ENCODE measurements around the gene RUVBL1.
A peak's percentile ranks its signal among the peaks of the same experiment; 100 is the strongest.

The RUVBL1 gene

GRCh38 chr3:128080323-128081080, 43.1 kb downstream of the RUVBL1 start:
- Histone ChIP-seq H3K36me3 (ENCODE audit: control insufficient read depth, insufficient read depth, low read length, severe bottlenecking) (no peaks in the 10 kb centered on the region), H3K9ac (ENCODE audit: low read length) (no peak overlapping the region), H3K27me3 (replicated peaks; ENCODE audit: control insufficient read depth, insufficient read depth, low read length) (no peaks in the 10 kb centered on the region), H3K9me3 (ENCODE audit: control insufficient read depth, low read length) (no peaks in the 10 kb centered on the region), H3K4me1 (ENCODE audit: control insufficient read depth, insufficient read depth, low read length) (peaks cover 61% of the 10 kb centered on the region), H3K4me3 (ENCODE audit: low read length) (no peak overlapping the region)
- DNase-seq (ENCODE audit: low read depth): peak; percentile 72

GRCh38 chr3:128079823-128080222, 43.8 kb downstream of the RUVBL1 start:
- Histone ChIP-seq H3K9ac (ENCODE audit: low read length) (no peak overlapping the region), H3K27me3 (replicated peaks; ENCODE audit: control insufficient read depth, insufficient read depth, low read length) (no peaks in the 10 kb centered on the region), H3K4me1 (ENCODE audit: control insufficient read depth, insufficient read depth, low read length) (peaks cover 61% of the 10 kb centered on the region), H3K36me3 (ENCODE audit: control insufficient read depth, insufficient read depth, low read length, severe bottlenecking) (no peaks in the 10 kb centered on the region), H3K4me3 (ENCODE audit: low read length) (no peak overlapping the region), H3K9me3 (ENCODE audit: control insufficient read depth, low read length) (no peaks in the 10 kb centered on the region)
- no peak for DNase-seq (ENCODE audit: low read depth)

- Histone ChIP-seq H3K27me3 (replicated peaks; ENCODE audit: control insufficient read depth, insufficient read depth, low read length) (no peaks in the 10 kb centered on the region), H3K9ac (ENCODE audit: low read length) (no peak overlapping the region), H3K9me3 (ENCODE audit: control insufficient read depth, low read length) (no peaks in the 10 kb centered on the region), H3K4me1 (ENCODE audit: control insufficient read depth, insufficient read depth, low read length) (peaks cover 61% of the 10 kb centered on the region), H3K36me3 (ENCODE audit: control insufficient read depth, insufficient read depth, low read length, severe bottlenecking) (no peaks in the 10 kb centered on the region), H3K4me3 (ENCODE audit: low read length) (no peak overlapping the region)
- no peak for DNase-seq (ENCODE audit: low read depth)
Measured at GRCh38 chr3:128078875-128079274, 44.7 kb downstream of the RUVBL1 start.

- Histone ChIP-seq H3K4me3 (ENCODE audit: low read length) (no peak overlapping the region), H3K27me3 (replicated peaks; ENCODE audit: control insufficient read depth, insufficient read depth, low read length) (no peaks in the 10 kb centered on the region), H3K36me3 (ENCODE audit: control insufficient read depth, insufficient read depth, low read length, severe bottlenecking) (peaks cover 5% of the 10 kb centered on the region)
Measured at GRCh38 chr3:128078322-128078721, 45.3 kb downstream of the RUVBL1 start.

DNA sequence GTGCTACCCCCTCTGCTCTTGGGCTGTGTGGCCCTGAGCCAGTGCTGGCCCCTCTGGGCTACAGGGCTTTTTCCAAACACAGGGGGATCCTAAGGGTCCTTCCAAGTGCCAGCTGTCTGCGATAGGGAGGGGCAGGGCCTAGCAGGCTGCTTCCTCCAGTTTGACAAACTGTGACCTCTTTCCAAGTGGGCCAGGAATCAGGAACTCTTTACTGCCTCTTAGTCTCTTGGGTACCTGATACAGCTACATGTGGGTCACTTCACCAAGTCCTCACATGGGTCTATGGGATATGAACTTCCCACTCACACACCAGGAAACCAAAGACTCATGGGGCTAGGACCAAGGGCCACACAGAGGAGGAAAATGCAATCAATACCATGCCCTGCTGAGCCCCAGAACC, 45.9 kb downstream of the RUVBL1 start:
- peaks cover 12% of the 10 kb centered on the region for H3K36me3 ChIP-seq (ENCODE audit: control insufficient read depth, insufficient read depth, low read length, severe bottlenecking)
- peak overlapping the region; percentile 69 for H3K4me3 ChIP-seq (ENCODE audit: low read length)
- H3K27me3 ChIP-seq (replicated peaks; ENCODE audit: control insufficient read depth, insufficient read depth, low read length): no peaks in the 10 kb centered on the region
- no peak for DNase-seq (ENCODE audit: low read depth)
- peaks cover 63% of the 10 kb centered on the region for H3K4me1 ChIP-seq (ENCODE audit: control insufficient read depth, insufficient read depth, low read length)
- peak overlapping the region; percentile 74 for H3K9ac ChIP-seq (ENCODE audit: low read length)
- H3K9me3 ChIP-seq (ENCODE audit: control insufficient read depth, low read length): no peaks in the 10 kb centered on the region

More at GRCh38 chr3:128078322-128078721, 45.3 kb downstream of the RUVBL1 start:
- H3K9ac ChIP-seq (ENCODE audit: low read length): no peak overlapping the region
- peaks cover 63% of the 10 kb centered on the region for H3K4me1 ChIP-seq (ENCODE audit: control insufficient read depth, insufficient read depth, low read length)
- DNase-seq (ENCODE audit: low read depth): no peak
- H3K9me3 ChIP-seq (ENCODE audit: control insufficient read depth, low read length): no peaks in the 10 kb centered on the region

DNA sequence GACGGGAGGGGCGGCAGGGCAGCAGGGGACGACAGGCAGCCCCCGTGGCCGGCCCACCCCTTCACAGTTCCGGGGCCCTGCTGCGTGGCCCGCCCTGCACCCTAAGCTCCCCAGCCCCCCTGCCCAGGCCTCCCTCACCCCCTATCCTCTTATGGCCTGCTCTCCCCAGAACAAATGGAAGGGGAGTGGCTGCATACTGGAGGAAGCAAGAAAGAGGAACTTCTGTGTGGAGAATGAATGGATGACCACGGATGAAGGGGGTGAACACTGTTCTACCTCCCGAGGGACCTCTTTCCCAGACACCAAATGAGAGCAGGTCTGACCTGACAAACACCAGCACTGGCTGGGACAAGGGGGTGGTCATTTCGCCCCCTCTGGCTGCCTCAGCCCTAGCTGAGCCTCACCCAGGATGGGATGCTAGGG, 46.4 kb downstream of the RUVBL1 start:
- peak overlapping the region; percentile 74 for H3K9ac ChIP-seq (ENCODE audit: low read length)

GRCh38 chr3:128076483-128077201, 47.0 kb downstream of the RUVBL1 start:
- Histone ChIP-seq H3K9me3 (ENCODE audit: control insufficient read depth, low read length) (no peaks in the 10 kb centered on the region), H3K27me3 (replicated peaks; ENCODE audit: control insufficient read depth, insufficient read depth, low read length) (no peaks in the 10 kb centered on the region), H3K4me1 (ENCODE audit: control insufficient read depth, insufficient read depth, low read length) (peaks cover 58% of the 10 kb centered on the region), H3K4me3 (ENCODE audit: low read length) (peak overlapping the region; percentile 69), H3K36me3 (ENCODE audit: control insufficient read depth, insufficient read depth, low read length, severe bottlenecking) (peaks cover 22% of the 10 kb centered on the region), H3K9ac (ENCODE audit: low read length) (peak overlapping the region; percentile 74)
- no peak for DNase-seq (ENCODE audit: low read depth)

More for the DNA sequence above, 46.4 kb downstream of the RUVBL1 start:
- Histone ChIP-seq H3K27me3 (replicated peaks; ENCODE audit: control insufficient read depth, insufficient read depth, low read length) (no peaks in the 10 kb centered on the region), H3K4me3 (ENCODE audit: low read length) (peak overlapping the region; percentile 69), H3K36me3 (ENCODE audit: control insufficient read depth, insufficient read depth, low read length, severe bottlenecking) (peaks cover 16% of the 10 kb centered on the region), H3K4me1 (ENCODE audit: control insufficient read depth, insufficient read depth, low read length) (peaks cover 63% of the 10 kb centered on the region), H3K9me3 (ENCODE audit: control insufficient read depth, low read length) (no peaks in the 10 kb centered on the region)
- no peak for DNase-seq (ENCODE audit: low read depth)

- H3K27me3 ChIP-seq (replicated peaks; ENCODE audit: control insufficient read depth, insufficient read depth, low read length): no peaks in the 10 kb centered on the region
- H3K9me3 ChIP-seq (ENCODE audit: control insufficient read depth, low read length): no peaks in the 10 kb centered on the region
- peak overlapping the region; percentile 69 for H3K4me3 ChIP-seq (ENCODE audit: low read length)
- peak overlapping the region; percentile 74 for H3K9ac ChIP-seq (ENCODE audit: low read length)
- peaks cover 57% of the 10 kb centered on the region for H3K4me1 ChIP-seq (ENCODE audit: control insufficient read depth, insufficient read depth, low read length)
- peaks cover 30% of the 10 kb centered on the region for H3K36me3 ChIP-seq (ENCODE audit: control insufficient read depth, insufficient read depth, low read length, severe bottlenecking)
- DNase-seq (ENCODE audit: low read depth): peak; percentile 95
Measured at GRCh38 chr3:128075522-128076482, 47.8 kb downstream of the RUVBL1 start.

DNA sequence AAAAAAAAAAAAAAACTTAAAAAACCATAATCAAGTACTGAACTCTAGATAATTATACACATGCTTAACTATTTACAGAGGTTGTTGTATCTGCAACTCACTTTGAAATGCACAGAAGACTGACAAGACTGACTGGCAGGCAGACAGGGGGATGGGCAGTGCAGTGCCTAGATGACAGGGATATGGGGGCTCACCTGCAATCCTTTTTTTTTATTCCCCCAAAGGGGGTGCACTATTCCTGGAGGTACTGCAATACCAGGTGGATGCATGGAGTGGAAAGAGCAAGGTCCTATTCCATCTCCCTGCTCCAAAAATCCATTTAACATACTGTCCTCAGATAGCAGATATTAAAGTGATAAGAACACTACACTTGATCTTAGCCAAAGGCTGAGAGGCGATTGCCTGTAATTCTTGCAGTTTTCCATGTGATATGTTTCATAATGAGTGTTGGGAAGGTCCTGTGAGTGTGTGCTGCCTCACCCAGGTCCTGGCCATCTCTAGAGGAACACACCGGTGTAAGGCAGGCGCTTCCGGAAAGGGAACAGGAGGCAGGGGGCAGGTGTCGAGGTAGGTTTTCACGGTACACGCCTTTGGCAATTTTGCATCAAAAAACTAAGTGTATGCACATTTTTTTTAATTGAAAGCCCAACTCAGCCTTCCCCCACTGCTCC, 48.6 kb downstream of the RUVBL1 start:
- no peak for DNase-seq (ENCODE audit: low read depth)
- Histone ChIP-seq H3K4me1 (ENCODE audit: control insufficient read depth, insufficient read depth, low read length) (peaks cover 53% of the 10 kb centered on the region), H3K27me3 (replicated peaks; ENCODE audit: control insufficient read depth, insufficient read depth, low read length) (no peaks in the 10 kb centered on the region), H3K4me3 (ENCODE audit: low read length) (peak overlapping the region; percentile 40), H3K9me3 (ENCODE audit: control insufficient read depth, low read length) (no peaks in the 10 kb centered on the region), H3K9ac (ENCODE audit: low read length) (peak overlapping the region; percentile 30), H3K36me3 (ENCODE audit: control insufficient read depth, insufficient read depth, low read length, severe bottlenecking) (peaks cover 38% of the 10 kb centered on the region)

DNA sequence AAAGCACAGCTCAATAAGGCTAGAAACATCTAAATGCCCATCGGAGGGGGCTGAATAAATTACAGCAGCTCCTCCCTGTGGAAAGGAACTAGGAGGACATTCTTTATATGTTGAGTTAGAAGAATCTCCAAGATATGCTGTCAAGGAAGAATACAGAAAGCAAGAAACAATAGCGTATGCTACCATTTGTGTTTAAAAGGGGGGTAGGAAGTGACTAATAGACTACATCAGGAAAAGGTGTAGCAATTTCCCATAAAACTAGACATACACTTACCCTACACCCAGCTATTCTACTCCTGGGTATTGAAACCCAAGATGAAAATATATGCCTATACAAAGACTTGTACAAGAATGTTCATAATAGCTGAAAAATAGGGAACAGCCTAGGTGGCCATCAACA, 49.8 kb downstream of the RUVBL1 start:
- Histone ChIP-seq H3K9me3 (ENCODE audit: control insufficient read depth, low read length) (no peaks in the 10 kb centered on the region), H3K4me1 (ENCODE audit: control insufficient read depth, insufficient read depth, low read length) (peaks cover 50% of the 10 kb centered on the region), H3K27me3 (replicated peaks; ENCODE audit: control insufficient read depth, insufficient read depth, low read length) (no peaks in the 10 kb centered on the region), H3K36me3 (ENCODE audit: control insufficient read depth, insufficient read depth, low read length, severe bottlenecking) (peaks cover 50% of the 10 kb centered on the region), H3K4me3 (ENCODE audit: low read length) (no peak overlapping the region), H3K9ac (ENCODE audit: low read length) (no peak overlapping the region)
- DNase-seq (ENCODE audit: low read depth): no peak

Measured in adipocyte (in vitro differentiated cells).